HG03025 (cell line): ENCODE measurements around the gene VCX.
"Not testable (repeated sequence)": the region's sequence is repeated elsewhere in the genome, so short reads cannot be mapped to it uniquely, and the experiment has no call there.

Experiments
- ATAC-seq: cut with Tn5 transposase; IDR thresholded peaks from one replicate; pipeline ENCODE4 v1.9.1; 2021; ENCODE audit warnings: mild to moderate bottlenecking, moderate library complexity; ENCODE audit not compliant: unreplicated experiment, low FRiP score

VCX gene

GRCh38 chrX:7842871-7843270, at the start of gene VCX:
Gene VCX, plus strand, starts transcription at chrX:7843171. Its CDS starts 33 bp downstream, at chrX:7843204.
- not testable (repeated sequence) for ATAC-seq

- ATAC-seq, result no peak
Observed at GRCh38 chrX:7798327-7798726, 44.6 kb upstream of the VCX start.

- no peak for ATAC-seq
Observed at GRCh38 chrX:7801711-7802110, 41.3 kb upstream of the VCX start.

- ATAC-seq, result no peak
Observed at GRCh38 chrX:7815166-7815805, 27.7 kb upstream of the VCX start.

GRCh38 chrX:7828594-7828993, 14.4 kb upstream of the VCX start:
- no peak for ATAC-seq

- ATAC-seq, result no peak
Observed at GRCh38 chrX:7841084-7841805, 1.7 kb upstream of the VCX start.

- ATAC-seq, result no peak
Observed at GRCh38 chrX:7852166-7852565, 9.2 kb downstream of the VCX start.

GRCh38 chrX:7872042-7872441, 29.1 kb downstream of the VCX start:
- ATAC-seq, result no peak

GRCh38 chrX:7876957-7877356, 34.0 kb downstream of the VCX start:
- ATAC-seq, result no peak

- no peak for ATAC-seq
Observed at GRCh38 chrX:7889135-7889534, 46.2 kb downstream of the VCX start.

- ATAC-seq, result no peak
Observed at GRCh38 chrX:7889680-7890079, 46.7 kb downstream of the VCX start.

- ATAC-seq, result no peak
Observed at GRCh38 chrX:7891928-7892327, 49.0 kb downstream of the VCX start.
